ENCODE data around the gene INPP4A. TPM values are rescaled to one million over a fixed set of nuclear protein-coding genes. Genes with fewer than 3 reads are reported as not detected.

INPP4A gene
- total and polyA plus RNA-seq, 10 of the 15 experiments (the other 5 are each of a cell fraction or from before 2014, with no cell fraction given): 4.7 to 62.3 (median 36.9) TPM

- H3K27me3 ChIP-seq (replicated peaks in 1 of 2; ENCODE audit: control insufficient read depth in 2 of 2, insufficient read depth in 2 of 2, low read length in 1 of 2): no peaks in the 10 kb centered on the region; a peak in 1 of 4 replicates
- no peak for FAIRE-seq
- no peak for DNase-seq (ENCODE audit: low read depth, low spot score)
- H3K9ac ChIP-seq (ENCODE audit: control insufficient read depth, insufficient read depth, low read length): no peak overlapping the region
- no peaks in the 10 kb centered on the region for H3K4me1 ChIP-seq (ENCODE audit: control insufficient read depth, insufficient read depth, low read length)
- no peak overlapping the region for H3K27ac ChIP-seq (ENCODE audit: control insufficient read depth, insufficient read depth)
- in situ Hi-C loops (cut with MboI): no loop called here
- H3K4me3 ChIP-seq: no peak overlapping the region
- no peaks in the 10 kb centered on the region for H4K20me1 ChIP-seq (ENCODE audit: control insufficient read depth, insufficient read depth)
- H3K36me3 ChIP-seq (ENCODE audit: control insufficient read depth in 2 of 2, insufficient read depth in 2 of 2, low read length in 1 of 2): peaks cover 0 to 2% of the 10 kb centered on the region in 2 experiments; a peak in 1 of 4 replicates
- ChIA-PET RAD21 (ENCODE audit: unreplicated experiment) (no interaction called here), POLR2A (no interaction called here), SMC1A (ENCODE audit: uncharacterized antibody, unreplicated experiment) (no interaction called here), CTCF (interaction anchor here (0.7 kb wide), 1 partner anchor 239 kb away, joined by 3 read pairs; no protein-coding TSS in a partner anchor)
- 49% methylated on average over 4 of the region's 5 CpGs for WGBS (ENCODE audit: insufficient coverage, insufficient replicate concordance, low lambda C conversion rate, missing lambda C conversion rate)
- peak; percentile 88 for ATAC-seq
- H2AFZ ChIP-seq (ENCODE audit: control insufficient read depth, low read depth, low read length): no peak overlapping the region
- H3K4me2 ChIP-seq (ENCODE audit: control insufficient read depth, insufficient read depth): no peak overlapping the region
- no TSS peak for BruUV-seq (replicated peaks)
- intact Hi-C loops (cut with micrococcal nuclease; ENCODE audit: unreplicated experiment): no loop called here
- H3K9me3 ChIP-seq (replicated peaks; ENCODE audit: control insufficient read depth, insufficient read depth, low read length): no peaks in the 10 kb centered on the region
- no peak for TF ChIP-seq E2F8 (IDR thresholded peaks at IDR 0.05; ENCODE audit: low read depth, partially characterized antibody)
- TF ChIP-seq PAX5 (IDR thresholded peaks at IDR 0.05; ENCODE audit: borderline replicate concordance, low read depth, low read length): peak; percentile 62; the same call in 1 of the 2 replicates
- no peaks in the 10 kb centered on the region for H3K79me2 ChIP-seq (ENCODE audit: control insufficient read depth, insufficient read depth, low read length)
These were observed 179.0 kb downstream of the INPP4A start for GRCh38 chr2:98623657-98624056.

GRCh38 chr2:98632351-98632750 lies 187.7 kb downstream of the INPP4A start:
- Histone ChIP-seq H3K9me3 (replicated peaks; ENCODE audit: control insufficient read depth, insufficient read depth, low read length) (no peaks in the 10 kb centered on the region), H3K27ac (ENCODE audit: control insufficient read depth, insufficient read depth) (no peak overlapping the region), H3K36me3 (ENCODE audit: control insufficient read depth in 2 of 2, insufficient read depth in 2 of 2, low read length in 1 of 2) (no peaks in the 10 kb centered on the region; a peak in 1 of 4 replicates), H4K20me1 (ENCODE audit: control insufficient read depth, insufficient read depth) (no peaks in the 10 kb centered on the region), H3K79me2 (ENCODE audit: control insufficient read depth, insufficient read depth, low read length) (no peaks in the 10 kb centered on the region), H2AFZ (ENCODE audit: control insufficient read depth, low read depth, low read length) (no peak overlapping the region), H3K9ac (ENCODE audit: control insufficient read depth, insufficient read depth, low read length) (no peak overlapping the region), H3K4me1 (ENCODE audit: control insufficient read depth, insufficient read depth, low read length) (no peaks in the 10 kb centered on the region), H3K27me3 (replicated peaks in 1 of 2; ENCODE audit: control insufficient read depth in 2 of 2, insufficient read depth in 2 of 2, low read length in 1 of 2) (no peaks in the 10 kb centered on the region; a peak in 1 of 4 replicates), H3K4me2 (ENCODE audit: control insufficient read depth, insufficient read depth) (no peak overlapping the region), H3K4me3 (no peak overlapping the region)
- in situ Hi-C loops (cut with MboI) (no loop called here), intact Hi-C loops (cut with micrococcal nuclease; ENCODE audit: unreplicated experiment) (no loop called here)
- RAD21 ChIA-PET (ENCODE audit: unreplicated experiment): no interaction called here
- no peak for ATAC-seq
- SMC1A ChIA-PET (ENCODE audit: uncharacterized antibody, unreplicated experiment): interaction anchor here (1.1 to 2.4 kb wide), 3 partner anchors 13 to 204 kb away, joined by 3 to 5 read pairs (median 4); no protein-coding TSS in a partner anchor
- CTCF ChIA-PET: no interaction called here
- POLR2A ChIA-PET: interaction anchor here (0.9 kb wide), 1 partner anchor 15 kb away, joined by 3 read pairs; no protein-coding TSS in a partner anchor
- FAIRE-seq: no peak
- DNase-seq (ENCODE audit: low read depth, low spot score): no peak
- WGBS (ENCODE audit: insufficient coverage, insufficient replicate concordance, low lambda C conversion rate, missing lambda C conversion rate): 40% methylated on average over 3 of the region's 3 CpGs
- no TSS peak for BruUV-seq (replicated peaks)
- no peak for TF ChIP-seq ATF7 (IDR thresholded peaks at IDR 0.05; ENCODE audit: low read depth)
- no peak for TF ChIP-seq CBFB (IDR thresholded peaks at IDR 0.05; ENCODE audit: low read depth)
- TF ChIP-seq PML (IDR thresholded peaks at IDR 0.05; ENCODE audit: low read length): no peak
- no peak for TF ChIP-seq ZBED1 (IDR thresholded peaks at IDR 0.05; ENCODE audit: borderline replicate concordance)
- no peak for TF ChIP-seq PAX8 (IDR thresholded peaks at IDR 0.05)
- TF ChIP-seq NFIC (IDR thresholded peaks at IDR 0.05; ENCODE audit: low read depth, low read length): no peak
- no peak for TF ChIP-seq ZBTB33 (IDR thresholded peaks at IDR 0.05)
- no peak for TF ChIP-seq SRF (IDR thresholded peaks at IDR 0.05; ENCODE audit: low read depth in 2 of 2, low read length in 2 of 2)
- no peak for TF ChIP-seq SIN3A (IDR thresholded peaks at IDR 0.05; ENCODE audit: low read depth, low read length)
- no peak for TF ChIP-seq IKZF1 (conservative IDR thresholded peaks at IDR 0.05)
- no peak for TF ChIP-seq TCF7 (IDR thresholded peaks at IDR 0.05; ENCODE audit: borderline replicate concordance)
- TF ChIP-seq MTA3 (IDR thresholded peaks at IDR 0.05; ENCODE audit: borderline replicate concordance, low read length): no peak

Data from GM12878 (cell line).